Coronary artery (tissue), 2 donors: Measurements from ENCODE around the gene MROH2A.

Experiments used
- DNase-seq: peaks from one replicate; pipeline ENCODE4 v3.0.0-alpha.2; 2017; ENCODE audit warnings: low spot score
- H3K27ac ChIP-seq, 2 donors: fragments of 200-600 bp; sonication (generic); one replicate each; pipeline ENCODE4 v1.5.1; 2016 to 2019
- H3K4me3 ChIP-seq: fragments of 200-600 bp; sonication (generic); 2 replicates; pipeline ENCODE4 v1.5.1; 2016; ENCODE audit warnings: mild to moderate bottlenecking, moderate library complexity
- TF ChIP-seq, protein P1 (sequence below): fragments of 200-600 bp; sonication (generic); IDR thresholded peaks from one replicate; pipeline ENCODE4 v1.5.1; 2019; ENCODE audit warnings: antibody characterized with exemption

Gene MROH2A

GRCh38 chr2:233882353-233882752 is 104.2 kb downstream of the MROH2A start:
- no peak overlapping the region for H3K4me3 ChIP-seq
- DNase-seq: no peak
- H3K27ac ChIP-seq: no peak overlapping the region
- TF ChIP-seq, protein P1, sequence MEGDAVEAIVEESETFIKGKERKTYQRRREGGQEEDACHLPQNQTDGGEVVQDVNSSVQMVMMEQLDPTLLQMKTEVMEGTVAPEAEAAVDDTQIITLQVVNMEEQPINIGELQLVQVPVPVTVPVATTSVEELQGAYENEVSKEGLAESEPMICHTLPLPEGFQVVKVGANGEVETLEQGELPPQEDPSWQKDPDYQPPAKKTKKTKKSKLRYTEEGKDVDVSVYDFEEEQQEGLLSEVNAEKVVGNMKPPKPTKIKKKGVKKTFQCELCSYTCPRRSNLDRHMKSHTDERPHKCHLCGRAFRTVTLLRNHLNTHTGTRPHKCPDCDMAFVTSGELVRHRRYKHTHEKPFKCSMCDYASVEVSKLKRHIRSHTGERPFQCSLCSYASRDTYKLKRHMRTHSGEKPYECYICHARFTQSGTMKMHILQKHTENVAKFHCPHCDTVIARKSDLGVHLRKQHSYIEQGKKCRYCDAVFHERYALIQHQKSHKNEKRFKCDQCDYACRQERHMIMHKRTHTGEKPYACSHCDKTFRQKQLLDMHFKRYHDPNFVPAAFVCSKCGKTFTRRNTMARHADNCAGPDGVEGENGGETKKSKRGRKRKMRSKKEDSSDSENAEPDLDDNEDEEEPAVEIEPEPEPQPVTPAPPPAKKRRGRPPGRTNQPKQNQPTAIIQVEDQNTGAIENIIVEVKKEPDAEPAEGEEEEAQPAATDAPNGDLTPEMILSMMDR: no peak
